ENCODE data around the gene EIF4G1. TPM values are rescaled to one million over a fixed set of nuclear protein-coding genes. Genes with fewer than 3 reads are reported as not detected.

EIF4G1 gene
- total and polyA plus RNA-seq, 9 donors, result 72.4 to 295 (median 206) TPM

- no peaks in the 10 kb centered on the region for H3K9me3 ChIP-seq
- TF ChIP-seq CTCF (IDR thresholded peaks at IDR 0.05) (no peak), POLR2A (IDR thresholded peaks at IDR 0.05) (no peak), EP300 (IDR thresholded peaks at IDR 0.05) (no peak)
- 9 to 13% (median 10%) methylated on average over 4 of the region's 4 CpGs for WGBS, 3 donors
- no peaks in the 10 kb centered on the region for H3K36me3 ChIP-seq
- intact Hi-C loops (cut with DNase I), result no loop called here
- DNase-seq, result peak in 1 of 5 donors; percentile 24
- H3K27me3 ChIP-seq, result no peaks in the 10 kb centered on the region
- no peaks in the 10 kb centered on the region for H3K4me1 ChIP-seq (ENCODE audit: insufficient read depth)
- H3K4me3 ChIP-seq, result no peak overlapping the region
- no peak overlapping the region for H3K27ac ChIP-seq
These were observed 29.7 kb upstream of the EIF4G1 start for GRCh38 chr3:184284696-184285095.

- TF ChIP-seq EP300 (IDR thresholded peaks at IDR 0.05) (no peak), CTCF (IDR thresholded peaks at IDR 0.05) (peak in 1 of 3 donors; percentile 14)
- Histone ChIP-seq H3K27me3 (no peaks in the 10 kb centered on the region), H3K9me3 (no peaks in the 10 kb centered on the region), H3K36me3 (no peaks in the 10 kb centered on the region), H3K4me3 (no peak overlapping the region), H3K4me1 (ENCODE audit: insufficient read depth) (no peaks in the 10 kb centered on the region), H3K27ac (no peak overlapping the region)
- 5 to 12% (median 5%) methylated on average over 10 of the region's 10 CpGs for WGBS, 3 donors
- peak in 1 of 5 donors; percentile 39 for DNase-seq
- intact Hi-C loops (cut with DNase I), result no loop called here
These were observed 24.9 kb upstream of the EIF4G1 start for GRCh38 chr3:184289426-184289938.

- intact Hi-C loops (cut with DNase I), result loop anchor here in 1 of 4 donors (10.0 kb wide), 1 partner anchor 224 kb away; no protein-coding TSS in a partner anchor
- DNase-seq, result no peak
These were observed 24.1 kb upstream of the EIF4G1 start for GRCh38 chr3:184290331-184290730.

GRCh38 chr3:184291044-184291737, 23.2 kb upstream of the EIF4G1 start:
- Histone ChIP-seq H3K27ac (no peak overlapping the region), H3K4me3 (no peak overlapping the region), H3K4me1 (ENCODE audit: insufficient read depth) (no peaks in the 10 kb centered on the region), H3K36me3 (no peaks in the 10 kb centered on the region), H3K27me3 (no peaks in the 10 kb centered on the region), H3K9me3 (no peaks in the 10 kb centered on the region)
- TF ChIP-seq POLR2A (IDR thresholded peaks at IDR 0.05) (no peak), EP300 (IDR thresholded peaks at IDR 0.05) (no peak), CTCF (IDR thresholded peaks at IDR 0.05) (no peak)
- intact Hi-C loops (cut with DNase I), result loop anchor here in 1 of 4 donors (10.0 kb wide), 1 partner anchor 224 kb away; no protein-coding TSS in a partner anchor
- DNase-seq, result no peak
- 87 to 89% (median 88%) methylated on average over 22 of the region's 22 CpGs for WGBS, 3 donors

More at GRCh38 chr3:184290331-184290730, 24.1 kb upstream of the EIF4G1 start:
- Histone ChIP-seq H3K9me3 (no peaks in the 10 kb centered on the region), H3K4me1 (ENCODE audit: insufficient read depth) (no peaks in the 10 kb centered on the region), H3K27ac (no peak overlapping the region), H3K27me3 (no peaks in the 10 kb centered on the region), H3K36me3 (no peaks in the 10 kb centered on the region), H3K4me3 (no peak overlapping the region)
- WGBS, 3 donors, result 80 to 89% (median 80%) methylated on average over 10 of the region's 10 CpGs
- TF ChIP-seq EP300 (IDR thresholded peaks at IDR 0.05) (no peak), POLR2A (IDR thresholded peaks at IDR 0.05) (no peak)
